NCI-H1092 treated with DMSO at 0.1 percent for 48 hours (cell line): ENCODE data around the gene GLB1L3.
A peak's percentile ranks its signal among the peaks of the same experiment; 100 is the strongest.
"Not testable (repeated sequence)": the region's sequence is repeated elsewhere in the genome, so short reads cannot be mapped to it uniquely, and the experiment has no call there.

Experiments
- DNase-seq: peaks from one replicate; lab custom pipeline; 2025; lab: John Stamatoyannopoulos, UW

The GLB1L3 gene

DNA sequence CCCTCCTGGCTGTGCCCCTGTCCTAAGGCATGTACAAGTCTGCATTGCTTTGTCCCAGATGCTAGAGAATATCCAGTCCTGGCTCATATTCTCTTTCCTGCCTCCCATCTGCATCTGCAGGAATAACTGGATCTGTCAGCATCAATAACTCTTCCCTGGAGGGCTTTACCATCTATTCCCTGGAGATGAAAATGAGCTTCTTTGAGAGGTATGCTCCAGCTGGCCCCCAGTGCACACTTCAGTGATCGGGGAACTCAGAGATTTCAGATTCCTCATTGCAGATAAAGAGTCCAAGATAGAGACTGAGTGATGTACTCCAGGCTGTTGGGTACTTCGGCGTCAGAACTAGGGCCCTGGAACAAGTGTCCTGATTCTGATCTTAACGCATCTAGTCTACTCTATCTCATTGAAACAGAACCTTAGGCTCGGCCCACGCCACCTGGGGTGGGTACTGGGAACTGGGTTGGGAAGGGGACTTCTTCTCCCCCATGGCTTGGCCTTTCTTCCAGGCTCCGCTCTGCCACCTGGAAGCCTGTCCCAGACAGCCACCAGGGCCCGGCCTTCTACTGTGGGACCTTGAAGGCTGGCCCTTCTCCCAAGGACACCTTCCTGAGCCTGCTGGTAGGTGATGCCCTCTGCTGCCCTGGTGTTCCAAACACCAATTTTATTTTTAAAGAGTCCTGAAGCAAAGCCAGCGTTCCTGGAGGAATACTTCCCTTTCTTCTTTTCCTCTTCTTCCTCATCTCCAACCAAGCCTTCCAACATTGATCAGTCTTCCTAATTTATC, 37.8 kb downstream of the GLB1L3 start:
- no peak for DNase-seq

DNA sequence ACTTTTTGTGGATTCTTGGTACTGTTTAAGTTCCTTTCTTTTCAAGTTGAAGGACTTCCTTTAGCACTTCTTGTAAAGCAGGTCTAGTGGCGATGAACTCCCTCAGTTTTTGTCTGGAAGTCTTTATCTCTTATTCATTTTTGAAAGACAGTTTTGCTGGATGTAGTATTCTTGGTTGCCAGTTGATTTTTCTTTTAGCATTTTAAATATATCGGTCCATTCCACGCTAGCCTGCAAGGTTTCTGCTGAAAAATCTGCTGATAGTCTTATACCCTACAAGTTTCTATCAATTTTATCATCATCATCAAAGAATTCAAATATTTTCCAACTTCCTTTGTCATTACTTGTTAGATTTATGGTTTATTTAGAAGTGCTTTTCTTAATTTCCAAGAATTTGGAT, 40.9 kb downstream of the GLB1L3 start:
- DNase-seq, result no peak

DNA sequence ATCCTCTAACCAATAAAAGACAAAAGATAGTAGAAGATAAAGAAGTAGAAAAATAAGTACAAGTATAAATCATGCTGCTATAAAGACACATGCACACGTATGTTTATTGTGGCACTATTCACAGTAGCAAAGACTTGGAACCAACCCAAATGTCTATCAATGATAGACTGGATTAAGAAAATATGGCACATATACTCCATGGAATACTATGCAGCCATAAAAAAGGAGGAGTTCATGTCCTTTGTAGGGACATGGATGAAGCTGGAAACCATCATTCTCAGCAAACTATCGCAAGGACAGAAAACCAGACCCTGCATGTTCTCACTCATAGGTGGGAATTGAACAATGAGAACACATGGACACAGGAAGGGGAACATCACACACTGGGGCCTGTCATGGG, 45.2 kb downstream of the GLB1L3 start:
- DNase-seq, result not testable (repeated sequence)

DNA sequence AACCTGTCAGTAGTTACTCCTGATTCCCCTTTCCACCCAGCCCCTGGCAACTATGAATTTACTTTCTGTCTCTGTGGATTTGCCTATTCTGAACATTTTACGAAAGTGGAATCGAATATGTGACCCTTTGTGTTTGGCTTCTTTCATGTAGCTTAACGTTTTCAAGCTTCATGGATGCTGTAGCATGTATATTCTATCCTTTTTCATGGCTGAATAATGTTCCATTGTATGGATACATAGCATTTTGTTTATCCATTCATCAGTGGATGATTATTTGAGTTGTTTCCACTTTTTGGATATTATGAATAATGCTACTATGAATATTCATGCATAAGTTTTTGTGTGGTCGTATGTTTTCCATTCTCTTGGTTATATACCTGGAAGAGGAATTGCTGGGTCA, 46.4 kb downstream of the GLB1L3 start:
- no peak for DNase-seq

DNA sequence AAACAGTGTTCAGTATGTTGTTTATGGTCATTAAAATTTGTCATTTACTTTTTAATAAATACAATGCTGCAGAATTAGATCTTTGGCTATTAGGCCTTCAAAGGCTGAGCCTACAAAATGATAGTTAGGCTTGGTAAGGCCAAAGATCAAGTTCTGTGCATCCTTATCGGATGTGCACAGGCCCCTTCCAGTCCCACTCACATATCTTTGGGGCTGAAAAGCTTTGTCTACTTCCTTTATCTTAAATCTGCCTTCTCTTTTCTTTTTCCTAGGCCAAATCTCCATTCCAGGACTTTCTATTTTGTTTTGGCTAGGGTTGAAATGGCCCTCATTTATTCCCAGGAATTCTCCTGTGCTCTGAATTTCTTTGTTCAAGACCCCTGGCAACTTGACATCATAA, 52.3 kb downstream of the GLB1L3 start:
- DNase-seq, result no peak

DNA sequence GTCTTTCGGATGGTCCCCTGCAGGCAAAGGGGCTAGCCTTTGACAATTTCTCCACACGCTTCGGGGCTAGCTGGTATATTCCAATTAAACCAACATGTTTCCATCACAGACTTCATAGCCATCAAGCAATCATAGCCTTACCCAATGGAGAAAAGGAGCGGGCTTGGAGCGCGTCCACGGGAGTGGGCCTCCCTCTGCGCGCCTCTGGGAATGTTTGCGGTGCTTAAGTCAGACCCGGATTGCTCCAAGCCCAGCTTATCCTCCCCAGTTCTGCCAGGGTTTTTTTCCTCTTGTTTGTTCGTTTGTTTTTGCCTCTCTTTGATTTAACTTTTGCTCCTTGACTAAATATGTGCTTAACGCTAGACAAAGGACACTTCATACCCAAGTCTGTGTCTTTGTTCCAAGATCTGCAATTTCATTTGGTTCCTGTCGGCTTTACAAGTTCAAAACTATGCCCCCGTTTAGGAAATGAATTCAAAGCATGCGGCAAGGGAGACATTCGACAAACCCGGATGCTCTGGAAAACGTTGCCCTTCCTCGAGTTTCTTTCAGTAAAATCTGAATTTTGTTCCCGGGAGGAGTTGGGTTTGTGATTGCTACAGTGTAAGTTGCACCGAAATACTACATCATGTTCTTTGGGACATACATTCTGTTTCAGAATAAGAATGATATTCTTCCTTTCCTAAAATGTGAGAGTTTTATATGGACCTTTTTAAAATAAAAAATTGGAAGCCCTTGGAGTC, 54.6 kb downstream of the GLB1L3 start:
- no peak for DNase-seq

- peak; percentile 82 for DNase-seq
Observed at GRCh38 chr11:134331354-134332188, 55.4 kb downstream of the GLB1L3 start, which contains the start of gene GLB1L2. TSS of gene GLB1L2 (plus strand) at chr11:134331988. CDS start at chr11:134332062, 74 bp downstream.

DNA sequence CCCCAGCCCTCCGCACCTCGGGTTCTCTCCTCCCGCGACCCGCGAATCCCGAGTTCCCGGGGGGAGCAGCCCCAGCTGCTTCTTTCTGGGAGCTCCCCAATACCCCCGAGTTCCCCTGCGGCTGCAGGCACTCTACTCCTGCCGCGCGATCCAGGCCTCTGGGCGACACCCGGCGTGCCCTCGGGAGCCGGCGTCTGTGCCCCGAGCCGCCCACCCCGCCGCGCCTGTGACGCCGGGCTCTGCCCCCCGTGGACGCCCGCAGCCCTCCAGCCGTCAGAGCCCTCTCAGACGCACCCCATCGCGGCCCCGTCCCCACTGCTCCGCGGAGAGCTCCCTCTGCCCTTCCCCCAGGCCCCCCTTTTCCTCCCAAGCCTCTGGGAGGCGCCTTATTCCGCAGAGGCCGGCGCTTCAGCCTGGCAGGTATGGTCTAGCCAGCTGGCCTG, 56.0 kb downstream of the GLB1L3 start:
- peak; percentile 52 for DNase-seq

- DNase-seq, result no peak
Observed at GRCh38 chr11:134332782-134333181, 56.6 kb downstream of the GLB1L3 start.

- no peak for DNase-seq
Observed at GRCh38 chr11:134333312-134333711, 57.1 kb downstream of the GLB1L3 start.

DNA sequence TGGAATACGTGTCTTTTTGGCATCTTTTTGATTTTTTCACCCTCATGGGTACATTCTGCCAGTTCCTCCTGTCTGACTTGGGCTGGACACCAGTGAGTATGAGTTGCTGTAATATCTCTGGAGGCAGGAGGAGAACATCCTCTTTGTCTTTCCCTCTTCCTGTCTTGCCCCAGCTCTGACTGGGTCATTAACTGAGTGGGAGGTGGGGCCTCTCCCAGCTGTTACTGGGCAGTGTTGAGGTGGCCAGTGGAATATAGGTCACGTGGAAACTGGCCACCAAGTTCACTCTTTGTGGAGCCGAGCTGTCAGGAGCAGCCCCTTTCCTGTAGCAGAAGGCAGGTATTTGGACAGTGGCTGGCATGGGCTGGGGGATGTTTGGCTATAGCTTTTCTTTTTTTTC, 57.8 kb downstream of the GLB1L3 start:
- no peak for DNase-seq

- DNase-seq, result no peak
Observed at GRCh38 chr11:134334796-134335571, 58.8 kb downstream of the GLB1L3 start.

DNA sequence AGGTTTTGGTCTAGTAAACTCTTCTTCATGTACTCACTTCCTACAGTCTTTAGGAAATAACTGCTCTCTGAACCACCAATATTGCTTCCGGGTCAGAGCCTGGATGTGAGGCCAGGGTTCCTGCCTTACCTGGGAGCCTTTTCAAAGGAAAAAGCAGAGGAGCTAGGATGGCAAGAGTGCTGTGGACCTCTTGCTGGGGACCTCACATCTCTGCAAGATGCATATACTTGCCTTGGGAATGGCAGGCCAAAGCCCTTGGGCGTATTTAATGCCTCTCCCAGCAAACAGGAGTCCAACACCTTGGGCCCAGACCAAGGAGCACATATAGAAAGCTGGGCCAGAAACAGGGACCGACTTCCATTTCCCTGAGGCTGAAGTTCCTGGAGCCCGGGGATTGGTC, 60.9 kb downstream of the GLB1L3 start:
- DNase-seq, result no peak

- DNase-seq, result no peak
Observed at GRCh38 chr11:134338068-134338467, 61.9 kb downstream of the GLB1L3 start.

- DNase-seq, result no peak
Observed at GRCh38 chr11:134338654-134339053, 62.5 kb downstream of the GLB1L3 start.

DNA sequence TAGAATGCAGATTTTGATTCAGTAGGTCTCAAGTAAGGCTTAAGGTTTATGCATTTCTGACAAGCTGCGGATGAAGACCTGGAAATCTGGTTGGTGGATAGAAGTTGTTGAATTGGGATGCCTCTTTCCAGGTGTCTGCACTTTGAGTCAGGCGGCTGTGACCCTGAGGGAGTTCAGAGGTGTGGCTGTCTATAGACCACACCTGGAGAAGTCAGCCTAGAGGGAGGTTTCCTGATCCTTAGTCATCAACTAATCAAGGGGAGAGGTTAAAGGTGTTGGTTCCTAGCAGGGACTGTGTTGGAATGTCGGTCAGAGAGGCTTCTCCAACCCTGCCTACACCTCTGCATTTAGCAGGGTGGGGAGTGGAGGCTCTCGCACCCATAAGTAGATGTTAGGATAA, 63.6 kb downstream of the GLB1L3 start:
- no peak for DNase-seq

DNA sequence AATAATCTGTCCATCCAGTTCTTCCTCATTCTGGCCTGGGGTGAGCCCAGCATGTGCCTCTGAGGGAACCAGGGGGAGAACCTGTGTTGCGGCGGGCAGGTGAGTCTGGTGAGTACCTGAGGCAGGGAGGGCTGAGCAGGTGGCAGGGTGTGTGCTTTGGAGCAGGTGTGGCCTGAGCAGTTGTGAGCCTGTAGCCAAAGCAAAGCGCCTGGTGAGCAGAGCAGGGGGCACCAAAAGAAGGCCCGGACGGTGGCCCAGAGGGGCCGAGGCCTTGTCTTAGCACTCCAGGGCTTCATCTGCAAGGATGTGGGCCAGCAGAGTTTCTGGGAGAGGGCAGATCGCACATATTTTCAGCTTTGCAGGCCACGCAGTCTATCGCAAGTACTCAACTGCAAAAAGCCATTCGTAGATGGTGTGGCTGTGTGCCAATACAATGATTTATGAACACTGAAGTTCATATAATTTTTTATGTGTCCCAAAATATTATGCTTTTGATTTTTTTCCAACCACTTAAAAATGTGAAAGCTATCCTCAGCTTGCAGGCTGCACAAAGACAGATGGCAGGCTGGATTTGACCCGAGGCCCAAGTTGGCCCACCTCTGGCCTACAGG, 64.3 kb downstream of the GLB1L3 start:
- DNase-seq, result peak; percentile 11

DNA sequence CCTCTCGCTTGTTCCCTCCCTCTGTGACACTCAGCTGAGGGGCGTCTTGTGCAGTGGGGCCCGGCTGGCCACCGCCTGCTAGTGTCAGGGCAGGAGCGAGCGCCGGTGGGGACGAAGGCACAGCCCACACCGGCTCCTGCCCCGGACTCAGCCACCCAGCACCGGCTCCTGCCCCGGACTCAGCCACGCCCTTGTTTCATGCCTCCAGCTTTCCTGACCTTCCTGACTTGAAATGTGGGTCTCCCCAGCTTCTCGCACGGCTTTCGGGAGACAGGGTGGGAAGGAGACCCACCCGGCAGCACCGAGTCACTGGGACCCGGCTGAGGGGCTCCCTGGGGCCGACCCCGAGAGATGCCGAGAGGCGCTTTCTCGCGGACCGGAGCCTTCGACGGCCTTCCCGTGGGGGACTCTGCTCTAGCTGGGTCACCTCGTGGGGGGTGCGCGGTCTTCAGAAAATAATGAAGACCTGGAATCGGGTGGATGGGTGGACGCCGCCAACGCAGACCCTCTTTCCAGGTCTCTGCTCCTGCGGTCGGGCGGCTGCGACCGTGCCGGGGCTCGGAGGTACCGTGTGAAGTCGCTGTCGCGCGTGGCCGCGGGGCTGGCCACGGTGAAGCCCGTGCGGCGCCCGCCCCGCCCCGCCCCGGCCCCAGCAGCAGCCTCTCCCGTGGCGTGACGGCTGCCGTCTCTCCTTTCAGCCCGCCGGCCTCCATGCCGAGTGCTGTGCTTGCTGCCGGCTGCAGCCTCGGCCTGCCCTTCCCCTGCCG, 65.8 kb downstream of the GLB1L3 start:
- DNase-seq, result no peak

GRCh38 chr11:134342572-134343340, 66.6 kb downstream of the GLB1L3 start:
- DNase-seq, result no peak

- no peak for DNase-seq
Observed at GRCh38 chr11:134343646-134344045, 67.5 kb downstream of the GLB1L3 start.
